Mammary epithelial cell (primary cell): ENCODE results near the gene TEX29.

Experiments used
- EZH2 ChIP-seq: IDR thresholded peaks from 2 replicates; pipeline ENCODE4 v1.6.1; 2012; ENCODE audit warnings: low read length, inconsistent platforms, borderline replicate concordance
- TF ChIP-seq, protein P1 (sequence below), 2 donors: IDR thresholded peaks in 1 of 2; conservative IDR thresholded peaks in 1 of 2; 2 replicates each; pipeline ENCODE4 v1.5.1; 2011 to 2012; ENCODE audit warnings: inconsistent platforms in 2 of 2, low read length in 2 of 2, mild to moderate bottlenecking in 2 of 2, control low read depth in 1 of 2, low read depth in 1 of 2; ENCODE audit not compliant: insufficient read depth in 1 of 2; ENCODE audit errors: extremely low read depth in 1 of 2

DNA sequence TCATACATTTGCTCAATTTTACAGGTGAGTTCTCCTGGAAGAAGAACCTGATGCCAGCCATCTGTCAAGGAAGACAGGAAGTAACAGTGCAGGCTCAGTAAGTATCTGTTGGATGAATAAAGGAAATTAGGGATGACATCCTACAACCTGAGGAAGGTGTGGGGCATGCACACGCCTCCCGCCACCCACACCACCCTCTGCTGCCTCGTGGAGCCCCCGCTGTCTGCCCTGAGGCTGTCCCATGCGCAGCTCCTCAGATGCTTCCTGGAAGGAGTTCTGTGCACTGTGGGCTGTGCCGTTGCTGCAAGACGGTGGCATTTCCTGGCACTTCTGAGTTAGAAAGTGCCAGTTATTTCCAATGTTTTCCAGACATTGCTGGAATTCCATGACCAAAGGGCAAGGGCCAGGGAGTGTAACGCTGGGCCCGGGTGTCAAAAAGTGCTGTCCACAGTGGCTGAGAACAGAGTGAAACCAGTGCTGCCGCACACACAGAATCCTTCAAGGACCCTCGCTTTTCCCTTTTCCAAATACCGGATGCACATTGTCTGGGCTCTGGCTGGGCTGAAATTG is 4.2 kb upstream of the TEX29 start:
- TF ChIP-seq, protein P1, sequence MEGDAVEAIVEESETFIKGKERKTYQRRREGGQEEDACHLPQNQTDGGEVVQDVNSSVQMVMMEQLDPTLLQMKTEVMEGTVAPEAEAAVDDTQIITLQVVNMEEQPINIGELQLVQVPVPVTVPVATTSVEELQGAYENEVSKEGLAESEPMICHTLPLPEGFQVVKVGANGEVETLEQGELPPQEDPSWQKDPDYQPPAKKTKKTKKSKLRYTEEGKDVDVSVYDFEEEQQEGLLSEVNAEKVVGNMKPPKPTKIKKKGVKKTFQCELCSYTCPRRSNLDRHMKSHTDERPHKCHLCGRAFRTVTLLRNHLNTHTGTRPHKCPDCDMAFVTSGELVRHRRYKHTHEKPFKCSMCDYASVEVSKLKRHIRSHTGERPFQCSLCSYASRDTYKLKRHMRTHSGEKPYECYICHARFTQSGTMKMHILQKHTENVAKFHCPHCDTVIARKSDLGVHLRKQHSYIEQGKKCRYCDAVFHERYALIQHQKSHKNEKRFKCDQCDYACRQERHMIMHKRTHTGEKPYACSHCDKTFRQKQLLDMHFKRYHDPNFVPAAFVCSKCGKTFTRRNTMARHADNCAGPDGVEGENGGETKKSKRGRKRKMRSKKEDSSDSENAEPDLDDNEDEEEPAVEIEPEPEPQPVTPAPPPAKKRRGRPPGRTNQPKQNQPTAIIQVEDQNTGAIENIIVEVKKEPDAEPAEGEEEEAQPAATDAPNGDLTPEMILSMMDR (conservative IDR thresholded peaks at IDR 0.05 in 1 of 2, IDR thresholded peaks at IDR 0.05 in 1 of 2; ENCODE audit: extremely low read depth in 1 of 2, insufficient read depth in 1 of 2, low read depth in 1 of 2, low read length in 2 of 2) = no peak
- no peak for TF ChIP-seq EZH2
